ENCODE results near the gene ACTR6. TPM values are rescaled to one million over a fixed set of nuclear protein-coding genes. Genes with fewer than 3 reads are reported as not detected.

The ACTR6 gene
- total and polyA plus RNA-seq, 9 of the 15 experiments (the other 6 are each of a cell fraction or from before 2014, with no cell fraction given), result 26.1 to 109 (median 70.9) TPM

DNA sequence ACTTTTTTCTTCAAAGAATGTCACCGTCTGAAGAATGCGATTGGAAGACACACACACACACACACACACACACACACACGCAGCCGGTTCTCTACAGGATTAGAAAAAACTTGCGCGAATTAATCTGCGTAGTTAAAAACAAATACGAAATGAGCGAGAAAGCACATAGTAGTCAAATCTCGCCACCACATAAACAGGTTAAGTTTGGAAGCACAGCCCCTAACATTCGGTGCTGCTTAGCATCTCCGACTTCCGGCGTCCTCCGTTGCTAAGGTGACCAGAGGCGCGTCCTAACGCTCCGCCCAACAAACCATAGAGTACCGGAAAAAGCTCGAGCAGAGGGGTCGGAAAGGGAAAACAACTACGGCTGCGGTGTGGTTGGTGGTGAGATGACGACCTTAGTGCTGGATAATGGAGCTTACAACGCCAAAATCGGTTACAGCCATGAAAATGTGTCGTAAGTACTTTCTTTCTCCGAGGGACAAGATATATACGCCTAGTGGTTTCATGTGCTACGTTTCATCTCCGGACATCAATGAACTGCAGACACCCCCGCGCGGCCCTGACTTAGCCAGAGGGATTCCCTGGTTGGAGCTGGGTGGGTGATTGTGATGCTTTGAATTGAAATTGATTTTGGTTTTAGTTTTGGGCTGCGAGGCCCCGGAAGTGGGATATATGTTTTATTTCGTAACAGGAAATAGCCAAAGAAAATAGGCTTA is at the start of gene ACTR6 (continued):
- TF ChIP-seq ZNF583 (CRISPR knock-in tag; IDR thresholded peaks at IDR 0.05), result no peak
- TF ChIP-seq ZNF778 (CRISPR knock-in tag; IDR thresholded peaks at IDR 0.05), result no peak
- TF ChIP-seq, protein P1, sequence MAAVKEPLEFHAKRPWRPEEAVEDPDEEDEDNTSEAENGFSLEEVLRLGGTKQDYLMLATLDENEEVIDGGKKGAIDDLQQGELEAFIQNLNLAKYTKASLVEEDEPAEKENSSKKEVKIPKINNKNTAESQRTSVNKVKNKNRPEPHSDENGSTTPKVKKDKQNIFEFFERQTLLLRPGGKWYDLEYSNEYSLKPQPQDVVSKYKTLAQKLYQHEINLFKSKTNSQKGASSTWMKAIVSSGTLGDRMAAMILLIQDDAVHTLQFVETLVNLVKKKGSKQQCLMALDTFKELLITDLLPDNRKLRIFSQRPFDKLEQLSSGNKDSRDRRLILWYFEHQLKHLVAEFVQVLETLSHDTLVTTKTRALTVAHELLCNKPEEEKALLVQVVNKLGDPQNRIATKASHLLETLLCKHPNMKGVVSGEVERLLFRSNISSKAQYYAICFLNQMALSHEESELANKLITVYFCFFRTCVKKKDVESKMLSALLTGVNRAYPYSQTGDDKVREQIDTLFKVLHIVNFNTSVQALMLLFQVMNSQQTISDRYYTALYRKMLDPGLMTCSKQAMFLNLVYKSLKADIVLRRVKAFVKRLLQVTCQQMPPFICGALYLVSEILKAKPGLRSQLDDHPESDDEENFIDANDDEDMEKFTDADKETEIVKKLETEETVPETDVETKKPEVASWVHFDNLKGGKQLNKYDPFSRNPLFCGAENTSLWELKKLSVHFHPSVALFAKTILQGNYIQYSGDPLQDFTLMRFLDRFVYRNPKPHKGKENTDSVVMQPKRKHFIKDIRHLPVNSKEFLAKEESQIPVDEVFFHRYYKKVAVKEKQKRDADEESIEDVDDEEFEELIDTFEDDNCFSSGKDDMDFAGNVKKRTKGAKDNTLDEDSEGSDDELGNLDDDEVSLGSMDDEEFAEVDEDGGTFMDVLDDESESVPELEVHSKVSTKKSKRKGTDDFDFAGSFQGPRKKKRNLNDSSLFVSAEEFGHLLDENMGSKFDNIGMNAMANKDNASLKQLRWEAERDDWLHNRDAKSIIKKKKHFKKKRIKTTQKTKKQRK (IDR thresholded peaks at IDR 0.05; ENCODE audit: borderline replicate concordance, low read depth, low read length), result no peak
- TF ChIP-seq MXI1 (IDR thresholded peaks at IDR 0.05; ENCODE audit: low read depth, low read length), result peak; percentile 98
- TF ChIP-seq, protein P2, sequence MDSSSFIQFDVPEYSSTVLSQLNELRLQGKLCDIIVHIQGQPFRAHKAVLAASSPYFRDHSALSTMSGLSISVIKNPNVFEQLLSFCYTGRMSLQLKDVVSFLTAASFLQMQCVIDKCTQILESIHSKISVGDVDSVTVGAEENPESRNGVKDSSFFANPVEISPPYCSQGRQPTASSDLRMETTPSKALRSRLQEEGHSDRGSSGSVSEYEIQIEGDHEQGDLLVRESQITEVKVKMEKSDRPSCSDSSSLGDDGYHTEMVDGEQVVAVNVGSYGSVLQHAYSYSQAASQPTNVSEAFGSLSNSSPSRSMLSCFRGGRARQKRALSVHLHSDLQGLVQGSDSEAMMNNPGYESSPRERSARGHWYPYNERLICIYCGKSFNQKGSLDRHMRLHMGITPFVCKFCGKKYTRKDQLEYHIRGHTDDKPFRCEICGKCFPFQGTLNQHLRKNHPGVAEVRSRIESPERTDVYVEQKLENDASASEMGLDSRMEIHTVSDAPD (CRISPR knock-in tag; IDR thresholded peaks at IDR 0.05), result no peak
- TF ChIP-seq, protein P3, sequence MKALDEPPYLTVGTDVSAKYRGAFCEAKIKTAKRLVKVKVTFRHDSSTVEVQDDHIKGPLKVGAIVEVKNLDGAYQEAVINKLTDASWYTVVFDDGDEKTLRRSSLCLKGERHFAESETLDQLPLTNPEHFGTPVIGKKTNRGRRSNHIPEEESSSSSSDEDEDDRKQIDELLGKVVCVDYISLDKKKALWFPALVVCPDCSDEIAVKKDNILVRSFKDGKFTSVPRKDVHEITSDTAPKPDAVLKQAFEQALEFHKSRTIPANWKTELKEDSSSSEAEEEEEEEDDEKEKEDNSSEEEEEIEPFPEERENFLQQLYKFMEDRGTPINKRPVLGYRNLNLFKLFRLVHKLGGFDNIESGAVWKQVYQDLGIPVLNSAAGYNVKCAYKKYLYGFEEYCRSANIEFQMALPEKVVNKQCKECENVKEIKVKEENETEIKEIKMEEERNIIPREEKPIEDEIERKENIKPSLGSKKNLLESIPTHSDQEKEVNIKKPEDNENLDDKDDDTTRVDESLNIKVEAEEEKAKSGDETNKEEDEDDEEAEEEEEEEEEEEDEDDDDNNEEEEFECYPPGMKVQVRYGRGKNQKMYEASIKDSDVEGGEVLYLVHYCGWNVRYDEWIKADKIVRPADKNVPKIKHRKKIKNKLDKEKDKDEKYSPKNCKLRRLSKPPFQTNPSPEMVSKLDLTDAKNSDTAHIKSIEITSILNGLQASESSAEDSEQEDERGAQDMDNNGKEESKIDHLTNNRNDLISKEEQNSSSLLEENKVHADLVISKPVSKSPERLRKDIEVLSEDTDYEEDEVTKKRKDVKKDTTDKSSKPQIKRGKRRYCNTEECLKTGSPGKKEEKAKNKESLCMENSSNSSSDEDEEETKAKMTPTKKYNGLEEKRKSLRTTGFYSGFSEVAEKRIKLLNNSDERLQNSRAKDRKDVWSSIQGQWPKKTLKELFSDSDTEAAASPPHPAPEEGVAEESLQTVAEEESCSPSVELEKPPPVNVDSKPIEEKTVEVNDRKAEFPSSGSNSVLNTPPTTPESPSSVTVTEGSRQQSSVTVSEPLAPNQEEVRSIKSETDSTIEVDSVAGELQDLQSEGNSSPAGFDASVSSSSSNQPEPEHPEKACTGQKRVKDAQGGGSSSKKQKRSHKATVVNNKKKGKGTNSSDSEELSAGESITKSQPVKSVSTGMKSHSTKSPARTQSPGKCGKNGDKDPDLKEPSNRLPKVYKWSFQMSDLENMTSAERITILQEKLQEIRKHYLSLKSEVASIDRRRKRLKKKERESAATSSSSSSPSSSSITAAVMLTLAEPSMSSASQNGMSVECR (CRISPR knock-in tag; IDR thresholded peaks at IDR 0.05), result peak; percentile 100
- TF ChIP-seq, protein P4, sequence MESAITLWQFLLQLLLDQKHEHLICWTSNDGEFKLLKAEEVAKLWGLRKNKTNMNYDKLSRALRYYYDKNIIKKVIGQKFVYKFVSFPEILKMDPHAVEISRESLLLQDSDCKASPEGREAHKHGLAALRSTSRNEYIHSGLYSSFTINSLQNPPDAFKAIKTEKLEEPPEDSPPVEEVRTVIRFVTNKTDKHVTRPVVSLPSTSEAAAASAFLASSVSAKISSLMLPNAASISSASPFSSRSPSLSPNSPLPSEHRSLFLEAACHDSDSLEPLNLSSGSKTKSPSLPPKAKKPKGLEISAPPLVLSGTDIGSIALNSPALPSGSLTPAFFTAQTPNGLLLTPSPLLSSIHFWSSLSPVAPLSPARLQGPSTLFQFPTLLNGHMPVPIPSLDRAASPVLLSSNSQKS (CRISPR knock-in tag; IDR thresholded peaks at IDR 0.05), result no peak
- no peak for TF ChIP-seq NBN (IDR thresholded peaks at IDR 0.05; ENCODE audit: low read depth)
- peak; percentile 65; the same call in 1 of the 2 replicates for TF ChIP-seq NFRKB (IDR thresholded peaks at IDR 0.05; ENCODE audit: low read depth)
- TF ChIP-seq ZNF174 (CRISPR knock-in tag; IDR thresholded peaks at IDR 0.05), result no peak
- no peak for TF ChIP-seq HEY1 (CRISPR knock-in tag; IDR thresholded peaks at IDR 0.05; ENCODE audit: borderline replicate concordance)
- TF ChIP-seq RAD51 (IDR thresholded peaks at IDR 0.05; ENCODE audit: borderline replicate concordance, low read depth), result no peak
- TF ChIP-seq, protein P5, sequence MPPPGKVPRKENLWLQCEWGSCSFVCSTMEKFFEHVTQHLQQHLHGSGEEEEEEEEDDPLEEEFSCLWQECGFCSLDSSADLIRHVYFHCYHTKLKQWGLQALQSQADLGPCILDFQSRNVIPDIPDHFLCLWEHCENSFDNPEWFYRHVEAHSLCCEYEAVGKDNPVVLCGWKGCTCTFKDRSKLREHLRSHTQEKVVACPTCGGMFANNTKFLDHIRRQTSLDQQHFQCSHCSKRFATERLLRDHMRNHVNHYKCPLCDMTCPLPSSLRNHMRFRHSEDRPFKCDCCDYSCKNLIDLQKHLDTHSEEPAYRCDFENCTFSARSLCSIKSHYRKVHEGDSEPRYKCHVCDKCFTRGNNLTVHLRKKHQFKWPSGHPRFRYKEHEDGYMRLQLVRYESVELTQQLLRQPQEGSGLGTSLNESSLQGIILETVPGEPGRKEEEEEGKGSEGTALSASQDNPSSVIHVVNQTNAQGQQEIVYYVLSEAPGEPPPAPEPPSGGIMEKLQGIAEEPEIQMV (tag; conservative IDR thresholded peaks at IDR 0.05; ENCODE audit: low read depth), result no peak

All from K562 (cell line).